ENCODE results near the gene PSMC3IP. TPM values are rescaled to one million over a fixed set of nuclear protein-coding genes. Genes with fewer than 3 reads are reported as not detected.

Gene PSMC3IP
- total and polyA plus RNA-seq, 2 experiments from 2014 or later, result 1.9 to 3.7 TPM

- H3K79me2 ChIP-seq, result peaks cover 89% of the 10 kb centered on the region
These were observed 21.4 kb upstream of the PSMC3IP start for GRCh38 chr17:42598905-42599304.

GRCh38 chr17:42596386-42596785 is 18.9 kb upstream of the PSMC3IP start:
- no peaks in the 10 kb centered on the region for H3K36me3 ChIP-seq (replicated peaks; ENCODE audit: insufficient read depth, low read depth)
- 92% methylated on average over 3 of the region's 3 CpGs for WGBS (ENCODE audit: low lambda C conversion rate, missing lambda C conversion rate)
- H3K4me1 ChIP-seq (ENCODE audit: insufficient read depth), result no peaks in the 10 kb centered on the region
- peaks cover 80% of the 10 kb centered on the region for H3K79me2 ChIP-seq
- H3K9me3 ChIP-seq (ENCODE audit: low read depth), result no peaks in the 10 kb centered on the region
- H3K4me3 ChIP-seq, result no peak overlapping the region
- H3K27ac ChIP-seq, result no peak overlapping the region
- H3K4me2 ChIP-seq, result no peak overlapping the region
- no peaks in the 10 kb centered on the region for H3K9me2 ChIP-seq (replicated peaks; ENCODE audit: insufficient read depth)
- no peak for DNase-seq (ENCODE audit: low spot score)
- H2AFZ ChIP-seq, result no peak overlapping the region
- TF ChIP-seq EZH2 (IDR thresholded peaks at IDR 0.05; ENCODE audit: borderline replicate concordance), result no peak
- TF ChIP-seq EZH2phosphoT487 (IDR thresholded peaks at IDR 0.05; ENCODE audit: low read depth, severe bottlenecking, unreplicated experiment), result no peak
- TF ChIP-seq CTCF (IDR thresholded peaks at IDR 0.05; ENCODE audit: poor library complexity), result no peak
- no peaks in the 10 kb centered on the region for H3K27me3 ChIP-seq
- peaks cover 12% of the 10 kb centered on the region for H4K20me1 ChIP-seq (ENCODE audit: insufficient read depth, poor library complexity, severe bottlenecking)

More at GRCh38 chr17:42598905-42599304, 21.4 kb upstream of the PSMC3IP start:
- WGBS (ENCODE audit: low lambda C conversion rate, missing lambda C conversion rate), result 92% methylated on average over 2 of the region's 2 CpGs
- no peaks in the 10 kb centered on the region for H3K36me3 ChIP-seq (replicated peaks; ENCODE audit: insufficient read depth, low read depth)
- H3K4me1 ChIP-seq (ENCODE audit: insufficient read depth), result no peaks in the 10 kb centered on the region
- H3K4me3 ChIP-seq, result no peak overlapping the region
- no peaks in the 10 kb centered on the region for H3K9me2 ChIP-seq (replicated peaks; ENCODE audit: insufficient read depth)
- TF ChIP-seq EZH2phosphoT487 (IDR thresholded peaks at IDR 0.05; ENCODE audit: low read depth, severe bottlenecking, unreplicated experiment), result no peak
- no peak for TF ChIP-seq CTCF (IDR thresholded peaks at IDR 0.05; ENCODE audit: poor library complexity)
- no peak for TF ChIP-seq EZH2 (IDR thresholded peaks at IDR 0.05; ENCODE audit: borderline replicate concordance)
- no peaks in the 10 kb centered on the region for H3K27me3 ChIP-seq
- H2AFZ ChIP-seq, result no peak overlapping the region
- no peak overlapping the region for H3K27ac ChIP-seq
- DNase-seq (ENCODE audit: low spot score), result no peak
- peaks cover 36% of the 10 kb centered on the region for H4K20me1 ChIP-seq (ENCODE audit: insufficient read depth, poor library complexity, severe bottlenecking)
- no peaks in the 10 kb centered on the region for H3K9me3 ChIP-seq (ENCODE audit: low read depth)
- H3K4me2 ChIP-seq, result no peak overlapping the region

- H3K4me1 ChIP-seq (ENCODE audit: insufficient read depth), result no peaks in the 10 kb centered on the region
- no peaks in the 10 kb centered on the region for H3K9me2 ChIP-seq (replicated peaks; ENCODE audit: insufficient read depth)
- TF ChIP-seq EZH2phosphoT487 (IDR thresholded peaks at IDR 0.05; ENCODE audit: low read depth, severe bottlenecking, unreplicated experiment), result no peak
- no peak for TF ChIP-seq CTCF (IDR thresholded peaks at IDR 0.05; ENCODE audit: poor library complexity)
- no peak for TF ChIP-seq EZH2 (IDR thresholded peaks at IDR 0.05; ENCODE audit: borderline replicate concordance)
- WGBS (ENCODE audit: low lambda C conversion rate, missing lambda C conversion rate), result 96% methylated on average over 9 of the region's 9 CpGs
- peaks cover 34% of the 10 kb centered on the region for H3K79me2 ChIP-seq
- no peaks in the 10 kb centered on the region for H3K27me3 ChIP-seq
- H4K20me1 ChIP-seq (ENCODE audit: insufficient read depth, poor library complexity, severe bottlenecking), result no peaks in the 10 kb centered on the region
- no peaks in the 10 kb centered on the region for H3K36me3 ChIP-seq (replicated peaks; ENCODE audit: insufficient read depth, low read depth)
- no peak overlapping the region for H3K27ac ChIP-seq
- H3K9me3 ChIP-seq (ENCODE audit: low read depth), result no peaks in the 10 kb centered on the region
- no peak for DNase-seq (ENCODE audit: low spot score)
- no peak overlapping the region for H2AFZ ChIP-seq
- H3K4me2 ChIP-seq, result no peak overlapping the region
- no peak overlapping the region for H3K4me3 ChIP-seq
These were observed 13.9 kb upstream of the PSMC3IP start for GRCh38 chr17:42591411-42591810.

- no peak for DNase-seq (ENCODE audit: low spot score)
- H4K20me1 ChIP-seq (ENCODE audit: insufficient read depth, poor library complexity, severe bottlenecking), result no peaks in the 10 kb centered on the region
- H3K9me2 ChIP-seq (replicated peaks; ENCODE audit: insufficient read depth), result no peaks in the 10 kb centered on the region
- no peaks in the 10 kb centered on the region for H3K9me3 ChIP-seq (ENCODE audit: low read depth)
- H3K27ac ChIP-seq, result no peak overlapping the region
- H3K4me1 ChIP-seq (ENCODE audit: insufficient read depth), result no peaks in the 10 kb centered on the region
- 90% methylated on average over 2 of the region's 2 CpGs for WGBS (ENCODE audit: low lambda C conversion rate, missing lambda C conversion rate)
- H3K36me3 ChIP-seq (replicated peaks; ENCODE audit: insufficient read depth, low read depth), result no peaks in the 10 kb centered on the region
- no peak overlapping the region for H3K4me3 ChIP-seq
- no peak overlapping the region for H3K4me2 ChIP-seq
- H3K79me2 ChIP-seq, result peaks cover 31% of the 10 kb centered on the region
- TF ChIP-seq CTCF (IDR thresholded peaks at IDR 0.05; ENCODE audit: poor library complexity) (no peak), EZH2 (IDR thresholded peaks at IDR 0.05; ENCODE audit: borderline replicate concordance) (no peak), EZH2phosphoT487 (IDR thresholded peaks at IDR 0.05; ENCODE audit: low read depth, severe bottlenecking, unreplicated experiment) (no peak)
- no peak overlapping the region for H2AFZ ChIP-seq
- H3K27me3 ChIP-seq, result no peaks in the 10 kb centered on the region
These were observed 13.4 kb upstream of the PSMC3IP start for GRCh38 chr17:42590886-42591285.

Data from hepatocyte (in vitro differentiated cells).